Cardiac muscle cell (in vitro differentiated cells and primary cell): Measurements from ENCODE around the gene TAS1R3. TPM values are rescaled to one million over a fixed set of nuclear protein-coding genes. Genes with fewer than 3 reads are reported as not detected.

ENCODE experiments used
- DNase-seq, 2 donors: peaks; one replicate each; pipeline versions ENCODE4 v3.0.0 to v3.0.0-alpha.2; 2010 to 2017; ENCODE audit warnings: low read depth in 1 of 2, low spot score in 1 of 2
- H3K27ac ChIP-seq: fragments of 200-600 bp; sonication (generic); 2 replicates; pipeline ENCODE4 v1.5.1; 2016
- H3K27me3 ChIP-seq: fragments of 200-600 bp; sonication (generic); 2 replicates; pipeline ENCODE4 v1.6.0; 2016; ENCODE audit warnings: control low read depth
- H3K36me3 ChIP-seq: fragments of 200-600 bp; sonication (generic); 2 replicates; pipeline ENCODE4 v1.5.1; 2016; ENCODE audit warnings: control low read depth
- H3K4me1 ChIP-seq: fragments of 200-600 bp; sonication (generic); 2 replicates; pipeline ENCODE4 v1.8.1; 2017; ENCODE audit warnings: low read depth, mild to moderate bottlenecking, mixed run types
- H3K4me3 ChIP-seq: fragments of 200-600 bp; sonication (generic); 2 replicates; pipeline ENCODE4 v1.5.1; 2016; ENCODE audit warnings: mild to moderate bottlenecking
- H3K9me3 ChIP-seq: fragments of 200-600 bp; sonication (generic); 2 replicates; pipeline ENCODE4 v1.5.1; 2017; ENCODE audit warnings: low read depth, mild to moderate bottlenecking, control low read depth
- CTCF ChIP-seq: IDR thresholded peaks from 2 replicates; pipeline ENCODE4 v1.5.1; 2012; ENCODE audit warnings: low read depth, mild to moderate bottlenecking, low read length
- polyA plus RNA-seq: library from polyadenylated mRNA; unstranded; fragments of >200 nt; fragmentation: Nextera tagmentation; extraction: Ambion mirVana; gene quantifications from 2 replicates; pipeline ENCODE4 v1.2.1, GENCODE V29; 2016
- total RNA-seq: library from RNA; depleted of rRNA; stranded (reverse); fragments of >200 nt; gene quantifications from 2 replicates; pipeline ENCODE4 v1.2.3, GENCODE V29; 2016

Gene TAS1R3
- total and polyA plus RNA-seq, 2 experiments from 2014 or later = 0.32 to 1.1 TPM

- no peaks in the 10 kb centered on the region for H3K27me3 ChIP-seq
- peaks cover 4% of the 10 kb centered on the region for H3K36me3 ChIP-seq
- no peak overlapping the region for H3K4me3 ChIP-seq
- DNase-seq = no peak
- H3K27ac ChIP-seq = no peak overlapping the region
- H3K9me3 ChIP-seq = no peaks in the 10 kb centered on the region
- TF ChIP-seq CTCF = no peak
- H3K4me1 ChIP-seq = peaks cover 5% of the 10 kb centered on the region
These were observed 42.2 kb downstream of the TAS1R3 start for GRCh38 chr1:1373051-1373814.

GRCh38 chr1:1373815-1374588, 42.9 kb downstream of the TAS1R3 start:
- TF ChIP-seq CTCF = no peak
- H3K27ac ChIP-seq = peak overlapping the region; percentile 93
- peak overlapping the region; percentile 86 for H3K4me3 ChIP-seq
- H3K27me3 ChIP-seq = no peaks in the 10 kb centered on the region
- H3K36me3 ChIP-seq = peaks cover 4% of the 10 kb centered on the region
- DNase-seq = no peak
- H3K4me1 ChIP-seq = peaks cover 5% of the 10 kb centered on the region
- H3K9me3 ChIP-seq = no peaks in the 10 kb centered on the region

GRCh38 chr1:1374589-1374928, 43.5 kb downstream of the TAS1R3 start:
- peaks cover 4% of the 10 kb centered on the region for H3K36me3 ChIP-seq
- no peak for DNase-seq
- H3K27me3 ChIP-seq = no peaks in the 10 kb centered on the region
- H3K27ac ChIP-seq = peak overlapping the region; percentile 93
- H3K9me3 ChIP-seq = no peaks in the 10 kb centered on the region
- TF ChIP-seq CTCF = no peak
- H3K4me1 ChIP-seq = peaks cover 5% of the 10 kb centered on the region
- H3K4me3 ChIP-seq = peak overlapping the region; percentile 86

GRCh38 chr1:1374929-1375662, 44.0 kb downstream of the TAS1R3 start, which contains the start of gene AURKAIP1:
Gene AURKAIP1 (minus strand): TSS chr1:1375207. CDS start chr1:1374756, 451 bp downstream.
- H3K4me3 ChIP-seq = peak within 1 kb of the TSS; percentile 86
- peak; percentile 40 for TF ChIP-seq CTCF
- DNase-seq = peak; percentile 100

GRCh38 chr1:1376551-1377226, 45.6 kb downstream of the TAS1R3 start:
- peaks cover 4% of the 10 kb centered on the region for H3K36me3 ChIP-seq
- H3K27me3 ChIP-seq = no peaks in the 10 kb centered on the region
- H3K9me3 ChIP-seq = no peaks in the 10 kb centered on the region
- H3K4me3 ChIP-seq = no peak overlapping the region
- H3K4me1 ChIP-seq = peaks cover 5% of the 10 kb centered on the region
- DNase-seq = no peak
- TF ChIP-seq CTCF = no peak
- peak overlapping the region; percentile 93 for H3K27ac ChIP-seq

More at GRCh38 chr1:1374929-1375662, 44.0 kb downstream of the TAS1R3 start, which contains the start of gene AURKAIP1:
- Histone ChIP-seq H3K4me1 (peaks cover 5% of the 10 kb centered on the region), H3K36me3 (peaks cover 4% of the 10 kb centered on the region), H3K9me3 (no peaks in the 10 kb centered on the region), H3K27ac (peak within 1 kb of the TSS; percentile 93), H3K27me3 (no peaks in the 10 kb centered on the region)
